ENCODE data around the gene PHF12. TPM values are rescaled to one million over a fixed set of nuclear protein-coding genes. Genes with fewer than 3 reads are reported as not detected.

PHF12 gene
- total RNA-seq, 2 experiments from 2014 or later: 66.5 to 67.4 TPM

- DNase-seq (no peak), ATAC-seq (no peak)
- H3K27me3 Mint-ChIP-seq (ENCODE audit: low read depth): peaks cover 3% of the 10 kb centered on the region
- no peaks in the 10 kb centered on the region for H3K36me3 Mint-ChIP-seq (ENCODE audit: low read depth)
- no peaks in the 10 kb centered on the region for H3K9me3 Mint-ChIP-seq (ENCODE audit: insufficient read depth)
- H3K27ac Mint-ChIP-seq: no peak overlapping the region
- POLR2A ChIA-PET: interaction anchor here (0.6 to 1.0 kb wide), 2 partner anchors 20 to 120 kb away, joined by 3 read pairs; no protein-coding TSS in a partner anchor
- H3K4me1 Mint-ChIP-seq (ENCODE audit: low read depth): peaks cover 21% of the 10 kb centered on the region
- CTCF ChIA-PET: interaction anchor here (1.1 to 2.2 kb wide), 2 partner anchors 21 to 130 kb away, joined by 4 to 9 read pairs; no protein-coding TSS in a partner anchor
- H3K4me3 Mint-ChIP-seq: no peak overlapping the region
Measured at GRCh38 chr17:28986714-28987655, 35.7 kb upstream of the PHF12 start.

- Mint-ChIP-seq H3K27me3 (ENCODE audit: low read depth) (peaks cover 3% of the 10 kb centered on the region), H3K4me1 (ENCODE audit: low read depth) (peaks cover 27% of the 10 kb centered on the region), H3K36me3 (ENCODE audit: low read depth) (no peaks in the 10 kb centered on the region), H3K9me3 (ENCODE audit: insufficient read depth) (no peaks in the 10 kb centered on the region), H3K27ac (no peak overlapping the region), H3K4me3 (no peak overlapping the region)
- ATAC-seq (no peak), DNase-seq (no peak)
- CTCF ChIA-PET: interaction anchor here (1.3 to 2.2 kb wide), 2 partner anchors 33 to 131 kb away, joined by 5 to 9 read pairs; no protein-coding TSS in a partner anchor
- POLR2A ChIA-PET: interaction anchor here (1.0 kb wide), 1 partner anchor 121 kb away, joined by 3 read pairs; no protein-coding TSS in a partner anchor
Measured at GRCh38 chr17:28985950-28986713, 34.8 kb upstream of the PHF12 start.

- ATAC-seq (no peak), DNase-seq (no peak)
- H3K36me3 Mint-ChIP-seq (ENCODE audit: low read depth): no peaks in the 10 kb centered on the region
- peaks cover 32% of the 10 kb centered on the region for H3K4me1 Mint-ChIP-seq (ENCODE audit: low read depth)
- H3K4me3 Mint-ChIP-seq: no peak overlapping the region
- CTCF ChIA-PET: interaction anchor here (1.2 to 2.6 kb wide), 4 partner anchors 18 to 130 kb away, joined by 3 to 9 read pairs (median 3); no protein-coding TSS in a partner anchor
- H3K27ac Mint-ChIP-seq: peak overlapping the region; percentile 97
- H3K27me3 Mint-ChIP-seq (ENCODE audit: low read depth): no peaks in the 10 kb centered on the region
- H3K9me3 Mint-ChIP-seq (ENCODE audit: insufficient read depth): no peaks in the 10 kb centered on the region
- POLR2A ChIA-PET: interaction anchor here (1.1 to 1.4 kb wide), 3 partner anchors 13 to 311 kb away, joined by 3 to 5 read pairs (median 4); partner anchors contain the start of gene NUFIP2
Measured at GRCh38 chr17:28983286-28984230, 32.2 kb upstream of the PHF12 start.

- POLR2A ChIA-PET: interaction anchor here (1.1 to 1.4 kb wide), 3 partner anchors 12 to 312 kb away, joined by 3 to 5 read pairs (median 4); partner anchors contain the start of gene NUFIP2
Measured at GRCh38 chr17:28982131-28982793, 30.9 kb upstream of the PHF12 start.

GRCh38 chr17:28978356-28978964 is 27.1 kb upstream of the PHF12 start:
- H3K27ac Mint-ChIP-seq: peak overlapping the region; percentile 6
- H3K36me3 Mint-ChIP-seq (ENCODE audit: low read depth): no peaks in the 10 kb centered on the region
- no peak overlapping the region for H3K4me3 Mint-ChIP-seq
- ChIA-PET POLR2A (no interaction called here), CTCF (interaction anchor here (0.8 to 2.4 kb wide), 2 partner anchors 13 to 251 kb away, joined by 3 to 16 read pairs; no protein-coding TSS in a partner anchor)
- H3K9me3 Mint-ChIP-seq (ENCODE audit: insufficient read depth): no peaks in the 10 kb centered on the region
- no peaks in the 10 kb centered on the region for H3K27me3 Mint-ChIP-seq (ENCODE audit: low read depth)
- DNase-seq: no peak
- H3K4me1 Mint-ChIP-seq (ENCODE audit: low read depth): peaks cover 28% of the 10 kb centered on the region
- no peak for ATAC-seq

More at GRCh38 chr17:28982131-28982793, 30.9 kb upstream of the PHF12 start:
- CTCF ChIA-PET: interaction anchor here (1.0 to 2.6 kb wide), 4 partner anchors 17 to 134 kb away, joined by 3 to 9 read pairs (median 3); no protein-coding TSS in a partner anchor
- peak overlapping the region; percentile 97 for H3K27ac Mint-ChIP-seq
- no peaks in the 10 kb centered on the region for H3K9me3 Mint-ChIP-seq (ENCODE audit: insufficient read depth)
- H3K27me3 Mint-ChIP-seq (ENCODE audit: low read depth): no peaks in the 10 kb centered on the region
- peaks cover 34% of the 10 kb centered on the region for H3K4me1 Mint-ChIP-seq (ENCODE audit: low read depth)
- H3K4me3 Mint-ChIP-seq: peak overlapping the region; percentile 40
- ATAC-seq: peak; percentile 90
- DNase-seq: peak; percentile 84
- H3K36me3 Mint-ChIP-seq (ENCODE audit: low read depth): no peaks in the 10 kb centered on the region

- H3K36me3 Mint-ChIP-seq (ENCODE audit: low read depth): no peaks in the 10 kb centered on the region
- DNase-seq (no peak), ATAC-seq (no peak)
- POLR2A ChIA-PET: no interaction called here
- no peaks in the 10 kb centered on the region for H3K9me3 Mint-ChIP-seq (ENCODE audit: insufficient read depth)
- no peak overlapping the region for H3K27ac Mint-ChIP-seq
- H3K4me1 Mint-ChIP-seq (ENCODE audit: low read depth): peaks cover 22% of the 10 kb centered on the region
- H3K27me3 Mint-ChIP-seq (ENCODE audit: low read depth): no peaks in the 10 kb centered on the region
- CTCF ChIA-PET: interaction anchor here (0.8 to 2.4 kb wide), 2 partner anchors 13 to 251 kb away, joined by 3 to 16 read pairs; no protein-coding TSS in a partner anchor
- no peak overlapping the region for H3K4me3 Mint-ChIP-seq
Measured at GRCh38 chr17:28977659-28978355, 26.5 kb upstream of the PHF12 start.

GRCh38 chr17:28975646-28976045 is 24.3 kb upstream of the PHF12 start:
- peaks cover 5% of the 10 kb centered on the region for H3K4me1 Mint-ChIP-seq (ENCODE audit: low read depth)
- peaks cover 6% of the 10 kb centered on the region for H3K27me3 Mint-ChIP-seq (ENCODE audit: low read depth)
- no peaks in the 10 kb centered on the region for H3K36me3 Mint-ChIP-seq (ENCODE audit: low read depth)
- H3K4me3 Mint-ChIP-seq: no peak overlapping the region
- no peaks in the 10 kb centered on the region for H3K9me3 Mint-ChIP-seq (ENCODE audit: insufficient read depth)
- no peak overlapping the region for H3K27ac Mint-ChIP-seq
- ATAC-seq (no peak), DNase-seq (no peak)
- ChIA-PET POLR2A (no interaction called here), CTCF (interaction anchor here (0.7 to 0.9 kb wide), 2 partner anchors 72 to 136 kb away, joined by 3 read pairs; no protein-coding TSS in a partner anchor)

GRCh38 chr17:28975031-28975430 is 23.7 kb upstream of the PHF12 start:
- Mint-ChIP-seq H3K4me1 (ENCODE audit: low read depth) (peaks cover 5% of the 10 kb centered on the region), H3K27ac (no peak overlapping the region), H3K27me3 (ENCODE audit: low read depth) (peaks cover 6% of the 10 kb centered on the region), H3K36me3 (ENCODE audit: low read depth) (no peaks in the 10 kb centered on the region), H3K4me3 (no peak overlapping the region), H3K9me3 (ENCODE audit: insufficient read depth) (no peaks in the 10 kb centered on the region)
- ATAC-seq (no peak), DNase-seq (no peak)
- ChIA-PET CTCF (interaction anchor here (0.7 to 0.9 kb wide), 2 partner anchors 73 to 137 kb away, joined by 3 read pairs; no protein-coding TSS in a partner anchor), POLR2A (no interaction called here)

GRCh38 chr17:28974451-28974850 is 23.1 kb upstream of the PHF12 start:
- Mint-ChIP-seq H3K27ac (no peak overlapping the region), H3K36me3 (ENCODE audit: low read depth) (no peaks in the 10 kb centered on the region)
- POLR2A ChIA-PET: no interaction called here

More at GRCh38 chr17:28974451-28974850, 23.1 kb upstream of the PHF12 start:
- DNase-seq: no peak
- peaks cover 5% of the 10 kb centered on the region for H3K4me1 Mint-ChIP-seq (ENCODE audit: low read depth)
- ATAC-seq: no peak
- CTCF ChIA-PET: interaction anchor here (1.2 to 2.9 kb wide), 3 partner anchors 9 to 142 kb away, joined by 9 to 16 read pairs (median 10); no protein-coding TSS in a partner anchor
- no peaks in the 10 kb centered on the region for H3K9me3 Mint-ChIP-seq (ENCODE audit: insufficient read depth)
- no peak overlapping the region for H3K4me3 Mint-ChIP-seq
- peaks cover 6% of the 10 kb centered on the region for H3K27me3 Mint-ChIP-seq (ENCODE audit: low read depth)

Measured in activated CD8-positive, alpha-beta T cell treated with anti-CD3 and anti-CD28 coated beads, Interleukin-2, amount 10 ng/mL, durations not matched to agents 7 days and 5 days (primary cell).